Stimulated activated CD8-positive, alpha-beta memory T cell treated with anti-CD3 and anti-CD28 coated beads, Interleukin-12 subunit alpha, Interleukin-12 subunit beta, amount 100 ng/mL, for 24 hours (primary cell): ENCODE results near the gene C1QB.
"Not testable (repeated sequence)": the region's sequence is repeated elsewhere in the genome, so short reads cannot be mapped to it uniquely, and the experiment has no call there.

Source experiments
- DNase-seq: peaks from one replicate; pipeline ENCODE4 v3.0.0-alpha.2; 2020; ENCODE audit errors: extremely low read depth

C1QB gene

DNA sequence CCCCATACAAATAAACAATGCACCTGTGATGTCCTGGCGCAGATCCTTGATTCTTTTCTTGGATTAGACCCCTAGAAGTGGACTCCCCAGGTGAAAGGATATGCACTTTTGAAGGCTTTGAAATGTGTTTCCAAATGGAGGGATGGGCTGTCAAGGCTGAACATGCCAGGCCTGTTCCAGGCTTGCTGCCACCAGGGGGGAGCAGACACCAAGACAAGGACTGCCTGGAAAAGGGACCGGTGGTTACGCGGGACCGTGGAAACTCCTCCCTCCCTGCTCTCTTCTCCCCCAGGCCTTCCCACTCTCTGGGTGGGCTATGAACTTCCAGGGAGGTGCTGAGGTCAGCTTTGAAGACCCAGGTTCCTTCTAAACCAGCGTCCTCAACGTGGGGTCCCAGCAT lies 12.7 kb downstream of the C1QB start:
- DNase-seq, result no peak

DNA sequence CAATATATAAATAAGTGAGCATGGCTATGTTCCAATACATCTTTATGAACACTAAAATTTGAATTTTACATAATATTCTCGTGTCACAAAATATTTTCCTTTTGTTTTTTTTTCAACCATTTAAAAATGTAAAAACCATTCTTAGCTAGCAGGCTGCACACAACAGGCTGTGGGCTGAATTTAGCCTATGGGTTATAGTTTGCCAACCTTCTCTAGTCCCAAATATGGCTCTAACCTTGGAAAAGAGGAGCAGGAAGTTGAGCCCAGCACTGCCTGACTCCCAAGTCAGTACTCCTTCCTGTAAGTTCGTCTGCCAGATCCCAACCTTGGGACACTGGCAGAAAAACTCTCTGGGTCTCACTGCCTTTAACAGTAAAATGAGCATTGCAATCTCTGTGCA lies 13.4 kb downstream of the C1QB start:
- no peak for DNase-seq

- not testable (repeated sequence) for DNase-seq
Observed at GRCh38 chr1:22668840-22669239, 15.8 kb downstream of the C1QB start.

- no peak for DNase-seq
Observed at GRCh38 chr1:22670352-22670975, 17.4 kb downstream of the C1QB start.

DNA sequence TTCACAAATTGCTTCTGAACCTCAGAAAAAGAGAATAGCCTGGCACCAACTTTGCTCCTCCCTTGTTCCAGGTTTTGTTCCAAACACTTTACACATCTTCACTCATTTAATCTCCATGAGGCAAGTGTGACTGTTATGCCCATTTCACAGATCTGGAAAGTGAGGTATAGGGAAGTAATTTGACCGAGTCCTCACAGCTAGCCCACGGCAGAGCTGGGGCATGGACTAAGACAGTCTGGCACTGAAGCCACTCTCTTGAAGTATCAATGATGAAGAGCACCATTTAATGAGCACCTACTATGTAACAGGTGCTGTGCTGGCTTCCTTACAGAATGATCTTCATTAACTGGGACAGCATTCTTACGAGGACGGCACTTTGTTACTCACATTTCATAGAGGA lies 19.0 kb downstream of the C1QB start:
- no peak for DNase-seq

DNA sequence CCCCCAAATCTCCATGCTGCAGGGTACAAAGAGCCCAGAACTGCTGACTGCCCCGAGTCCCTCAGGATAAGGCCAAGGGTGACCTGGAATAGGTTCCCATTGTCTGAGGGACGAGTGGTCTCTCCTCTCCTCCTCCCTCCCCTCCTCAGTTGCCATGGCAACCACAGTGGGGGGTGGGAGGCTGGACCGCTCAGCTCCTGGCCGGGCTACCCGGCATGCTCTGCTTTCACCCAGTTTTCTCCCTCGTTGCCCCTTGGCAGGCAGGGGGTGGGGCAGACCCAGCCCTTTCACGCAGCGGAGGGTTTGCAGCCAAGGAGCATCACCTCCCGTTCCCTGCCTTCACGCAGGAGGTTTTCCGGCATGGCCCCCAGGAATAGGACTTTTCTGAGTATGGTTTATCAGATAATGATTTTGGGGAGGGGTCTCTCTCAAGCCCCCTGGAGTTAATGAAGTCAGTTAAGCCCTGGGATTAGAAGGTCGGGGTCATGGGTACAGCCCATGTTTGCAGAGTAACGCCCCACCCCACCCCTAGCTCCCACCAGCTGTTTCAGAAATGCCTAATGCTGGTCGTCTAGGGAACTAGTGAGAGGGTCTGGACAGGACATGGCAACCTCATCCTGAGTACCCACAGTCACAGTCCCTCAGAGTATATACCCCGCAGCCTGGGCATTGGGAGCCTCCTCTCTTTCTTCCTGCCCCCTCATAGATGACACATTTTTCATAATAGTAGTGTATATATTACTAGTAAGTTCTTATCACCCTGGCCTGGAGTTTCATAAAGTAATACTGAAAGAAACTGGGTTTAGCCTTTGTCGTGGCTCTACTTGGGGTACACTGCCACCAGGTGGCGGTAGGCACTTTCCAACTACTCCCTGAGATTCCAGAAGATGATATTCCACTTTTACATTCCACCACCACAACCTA lies 20.7 kb downstream of the C1QB start:
- no peak for DNase-seq

DNA sequence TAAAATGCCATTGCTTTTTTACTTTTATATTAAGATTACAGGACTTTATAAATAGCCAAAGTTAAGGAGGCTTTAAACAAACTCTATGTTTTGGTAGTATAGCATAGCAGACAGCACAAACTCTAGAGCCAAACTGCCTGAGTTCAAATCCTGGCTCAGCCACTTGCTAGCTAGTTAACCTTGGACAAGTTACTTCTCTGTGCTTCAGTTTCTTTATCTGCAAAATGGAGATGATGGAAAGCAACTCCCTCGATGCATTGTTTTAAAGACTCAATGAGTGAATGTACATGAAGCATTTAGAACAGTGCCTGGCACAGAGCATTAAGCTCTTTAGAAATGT lies 21.3 kb downstream of the C1QB start:
- no peak for DNase-seq

DNA sequence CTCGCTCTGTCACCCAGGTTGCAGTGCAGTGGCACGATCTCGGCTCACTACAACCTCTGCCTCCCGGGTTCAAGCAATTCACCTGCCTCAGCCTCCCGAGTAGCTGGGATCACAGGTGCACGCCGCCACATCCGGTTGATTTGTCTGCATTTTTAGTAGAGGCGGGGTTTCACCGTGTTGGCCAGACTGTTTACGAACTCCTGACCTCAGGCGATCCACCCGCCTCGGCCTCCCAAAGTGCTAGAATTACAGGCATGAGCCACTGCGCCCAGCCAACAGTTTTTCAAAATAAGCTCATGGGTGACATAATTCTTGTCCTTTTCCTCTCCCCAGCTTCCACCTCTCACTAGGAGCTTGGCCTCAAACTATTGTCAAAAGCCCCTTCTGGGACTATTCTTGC lies 23.1 kb downstream of the C1QB start:
- not testable (repeated sequence) for DNase-seq

- DNase-seq, result no peak
Observed at GRCh38 chr1:22676916-22677583, 24.0 kb downstream of the C1QB start.

GRCh38 chr1:22677931-22678896 lies 25.2 kb downstream of the C1QB start:
- no peak for DNase-seq

- no peak for DNase-seq
Observed at GRCh38 chr1:22680726-22681125, 27.7 kb downstream of the C1QB start.

DNA sequence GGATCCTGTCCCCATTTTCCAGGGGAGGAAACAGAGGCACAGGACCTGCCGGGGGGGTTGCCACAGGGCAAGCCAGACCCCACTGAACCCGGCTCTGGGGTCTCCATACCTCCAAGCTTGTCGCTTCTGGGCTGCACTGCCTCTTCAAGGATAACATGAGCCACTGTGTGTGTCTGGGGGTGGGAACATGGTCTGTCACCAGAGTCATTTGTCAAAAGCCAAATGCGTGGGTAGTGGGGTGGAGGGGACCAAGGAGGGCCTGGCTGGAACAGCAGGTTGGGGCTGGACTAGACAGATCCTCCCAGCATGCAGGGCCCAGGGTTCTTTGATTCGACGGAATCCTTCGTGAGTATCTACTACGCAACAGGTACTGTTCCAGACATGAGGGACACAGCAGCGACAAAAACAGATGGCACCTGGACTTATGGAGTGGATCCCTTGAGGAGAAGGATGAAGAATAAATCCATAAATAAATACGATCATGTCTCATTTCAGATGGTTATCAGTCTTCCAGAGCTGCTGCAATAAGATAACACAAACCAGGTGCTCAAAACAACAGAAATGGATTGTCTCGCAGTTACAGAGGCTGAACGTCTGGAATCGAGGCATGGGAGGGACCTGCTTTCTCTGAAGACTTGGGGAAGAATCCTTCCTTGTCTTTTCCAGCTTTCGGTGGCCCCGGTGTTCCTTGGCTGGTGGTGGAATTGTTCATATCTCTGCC lies 28.7 kb downstream of the C1QB start:
- no peak for DNase-seq

- DNase-seq, result no peak
Observed at GRCh38 chr1:22683547-22683946, 30.5 kb downstream of the C1QB start.

DNA sequence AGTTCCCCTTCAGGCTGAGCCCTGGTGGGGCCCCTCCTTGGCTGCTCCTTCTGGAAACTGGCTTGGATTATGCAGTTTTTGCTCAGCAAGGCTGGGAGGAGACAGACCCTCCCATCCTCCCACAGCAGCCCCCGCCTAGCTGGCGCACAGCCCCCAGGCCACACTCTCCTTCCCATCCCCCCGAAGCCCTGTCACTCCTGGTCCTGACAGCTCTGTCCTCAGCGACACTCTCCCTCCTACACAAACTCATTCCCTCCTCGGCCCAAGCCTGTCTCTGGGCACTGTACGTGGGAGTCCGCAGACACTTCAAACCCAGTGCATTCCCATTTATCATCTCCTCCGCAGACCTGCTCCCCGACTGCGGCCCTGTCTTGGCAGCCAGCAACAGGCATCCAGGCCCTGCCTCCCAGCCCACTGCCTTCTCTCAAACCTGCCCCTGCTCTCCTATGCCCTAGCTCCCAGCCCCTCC lies 32.6 kb downstream of the C1QB start:
- no peak for DNase-seq

GRCh38 chr1:22687191-22687590 lies 34.2 kb downstream of the C1QB start:
- DNase-seq, result no peak

- no peak for DNase-seq
Observed at GRCh38 chr1:22688466-22688865, 35.4 kb downstream of the C1QB start.

GRCh38 chr1:22689505-22689904 lies 36.5 kb downstream of the C1QB start:
- no peak for DNase-seq

GRCh38 chr1:22691031-22691753 lies 38.2 kb downstream of the C1QB start:
- no peak for DNase-seq

- DNase-seq, result no peak
Observed at GRCh38 chr1:22694172-22694571, 41.1 kb downstream of the C1QB start.

DNA sequence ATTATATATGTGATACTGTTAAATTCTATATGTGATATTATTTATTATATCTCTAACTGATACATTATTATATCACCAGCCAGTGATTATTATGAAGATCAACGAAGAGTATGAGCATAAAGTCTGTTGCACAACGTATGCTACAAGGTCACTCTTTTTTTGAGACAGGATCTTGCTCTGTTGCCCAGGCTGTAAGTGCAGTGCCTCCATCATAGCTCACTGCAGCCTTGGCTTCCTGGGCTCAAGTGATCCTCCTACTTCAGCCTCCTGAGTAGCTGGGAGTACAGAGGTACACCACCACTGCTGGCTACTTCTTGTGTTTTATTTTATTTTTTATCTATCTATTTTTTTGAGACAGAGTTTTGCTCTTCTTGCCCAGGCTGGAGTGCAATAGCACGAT lies 43.6 kb downstream of the C1QB start:
- no peak for DNase-seq
